MM.1S (cell line): Measurements from ENCODE around the gene HCN4.

Experiments
- CTCF ChIP-seq: fragments of 300-600 bp; sonication (generic); IDR thresholded peaks from 2 replicates; pipeline ENCODE4 v1.5.1; 2016; ENCODE audit warnings: antibody characterized with exemption, low read length, mixed read lengths
- EZH2 ChIP-seq: fragments of 300-600 bp; sonication (generic); optimal IDR thresholded peaks from 2 replicates; pipeline ENCODE3; 2017; ENCODE audit warnings: low read depth, mild to moderate bottlenecking, antibody characterized with exemption, low read length, mixed read lengths
- EZH2phosphoT487 ChIP-seq: fragments of 300-600 bp; sonication (generic); IDR thresholded peaks from 2 replicates; pipeline ENCODE4 v1.6.1; 2018; ENCODE audit warnings: antibody characterized with exemption, low read length

GRCh38 chr15:73389539-73389938 lies 20.8 kb upstream of the HCN4 start:
- no peak for TF ChIP-seq CTCF
- TF ChIP-seq EZH2: no peak
- TF ChIP-seq EZH2phosphoT487: no peak
